HepG2 (cell line): ENCODE data around the gene CLRN3. TPM values are rescaled to one million over a fixed set of nuclear protein-coding genes. Genes with fewer than 3 reads are reported as not detected.

Source experiments
- ATAC-seq: fragments of 200-7000 bp; cut with Tn5 transposase; 3 replicates; pipeline ENCODE4 v1.9.1; 2020; ENCODE audit warnings: mild to moderate bottlenecking, moderate library complexity
- BruUV-seq: library from RNA; stranded (reverse); fragments of 400-500 nt; replicated peaks from 2 replicates; lab custom pipeline; 2021; lab: Mats Ljungman, UMichigan
- CTCF ChIA-PET: fragments of 300-600 bp; formaldehyde crosslinking; extraction: SDS; loops from one replicate; lab custom pipeline; 2021; ENCODE audit warnings: low total read pairs, inconsistent platforms, low intra/inter-chr PET ratio; lab: Yijun Ruan, JAX
- POLR2A ChIA-PET: fragments of 350-600 bp; sonication (Branson Sonifier 250); formaldehyde crosslinking; loops from one replicate; lab custom pipeline; 2020; ENCODE audit warnings: antibody characterized with exemption, inconsistent platforms; lab: Yijun Ruan, JAX
- DNase-seq: peaks from one replicate; pipeline ENCODE4 v3.0.0-alpha.2; 2015; ENCODE audit warnings: low spot score
- FAIRE-seq: peaks from 3 replicates; lab custom pipeline; 2011; peaks lifted over from hg19 to GRCh38; lab: Jason Lieb, UNC
- H2AFZ ChIP-seq: one replicate; pipeline ENCODE4 v1.6.1; 2011; ENCODE audit warnings: low read length, inconsistent platforms
- H3K27ac ChIP-seq: fragments of 300-600 bp; 3 replicates; pipeline ENCODE4 v1.8.0; 2011; ENCODE audit warnings: mixed run types, mild to moderate bottlenecking, mixed read lengths, low read length, inconsistent platforms; ENCODE audit not compliant: insufficient read depth; ENCODE audit errors: extremely low read length
- H3K27me3 ChIP-seq, 2 experiments: fragments of 200-600 bp in 1 of 2; 2 replicates in 1 of 2; 3 replicates in 1 of 2; pipeline versions ENCODE4 v1.6.0 to v1.8.0; 2011; ENCODE audit warnings: low read length in 2 of 2, mild to moderate bottlenecking in 2 of 2, moderate library complexity in 2 of 2, inconsistent platforms in 1 of 2; ENCODE audit not compliant: insufficient read depth in 2 of 2, control insufficient read depth in 1 of 2
- H3K36me3 ChIP-seq, 2 experiments: fragments of 200-600 bp in 1 of 2; replicated peaks in 1 of 2; 2 replicates in 1 of 2; 3 replicates in 1 of 2; pipeline versions ENCODE4 v1.5.1 to v1.8.0; 2011; ENCODE audit warnings: low read length in 2 of 2, inconsistent platforms in 1 of 2; ENCODE audit not compliant: insufficient read depth in 2 of 2, control insufficient read depth in 1 of 2
- H3K4me1 ChIP-seq: 2 replicates; pipeline ENCODE4 v1.5.1; 2012; ENCODE audit warnings: low read length, inconsistent platforms; ENCODE audit not compliant: insufficient read depth
- H3K4me2 ChIP-seq: 2 replicates; pipeline ENCODE4 v1.6.0; 2011; ENCODE audit warnings: low read depth, low read length, inconsistent platforms
- H3K4me3 ChIP-seq, 3 experiments: fragments of 200-600 bp in 1 of 3; sonication (generic), shearing (Covaris generic) in 1 of 3; replicated peaks in 1 of 3; 2 replicates each; pipeline ENCODE4 v1.5.1; 2011 to 2016; ENCODE audit warnings: low read length in 3 of 3, inconsistent platforms in 2 of 3, low read depth in 2 of 3, mild to moderate bottlenecking in 2 of 3, control low read depth in 1 of 3, mixed read lengths in 1 of 3; ENCODE audit not compliant: insufficient read depth in 1 of 3
- H3K79me2 ChIP-seq: one replicate; pipeline ENCODE4 v1.6.1; 2011; ENCODE audit warnings: low read length, inconsistent platforms; ENCODE audit not compliant: insufficient read depth
- H3K9ac ChIP-seq: 2 replicates; pipeline ENCODE4 v1.6.0; 2011; ENCODE audit warnings: mild to moderate bottlenecking, low read depth, low read length, inconsistent platforms; ENCODE audit not compliant: insufficient read depth
- H3K9me3 ChIP-seq: 2 replicates; pipeline ENCODE4 v1.5.1; 2012; ENCODE audit warnings: mild to moderate bottlenecking, low read length
- H4K20me1 ChIP-seq: 2 replicates; pipeline ENCODE4 v1.6.0; 2011; ENCODE audit warnings: inconsistent platforms, mild to moderate bottlenecking, low read length, moderate library complexity; ENCODE audit not compliant: insufficient read depth
- ISX ChIP-seq: sonication (generic); formaldehyde crosslinking; conservative IDR thresholded peaks from 2 replicates; pipeline ENCODE4 v1.5.0; 2020; ENCODE audit warnings: missing genetic modification reagents
- ONECUT2 ChIP-seq: sonication (generic); formaldehyde crosslinking; IDR thresholded peaks from 2 replicates; pipeline ENCODE4 v1.4.0; 2020; ENCODE audit warnings: missing genetic modification reagents
- POLR2AphosphoS5 ChIP-seq: IDR thresholded peaks from 2 replicates; pipeline ENCODE4 v1.6.1; 2012; ENCODE audit warnings: low read depth, low read length
- SIN3B ChIP-seq: fragments of 150-350 bp; IDR thresholded peaks from 2 replicates; pipeline ENCODE4 v1.6.1; 2014; ENCODE audit warnings: low read length
- SMC3 ChIP-seq: IDR thresholded peaks from 2 replicates; pipeline ENCODE4 v1.6.1; 2011; ENCODE audit warnings: low read length, improper control_type of control experiment
- ZNF562 ChIP-seq: sonication (generic); formaldehyde crosslinking; IDR thresholded peaks from 2 replicates; pipeline ENCODE4 v1.8.0; 2022; ENCODE audit warnings: missing genetic modification reagents, borderline replicate concordance
- ZNF589 ChIP-seq: sonication (generic); formaldehyde crosslinking; conservative IDR thresholded peaks from 2 replicates; pipeline ENCODE4 v1.8.0; 2022; ENCODE audit warnings: mild to moderate bottlenecking, moderate library complexity, missing genetic modification reagents
- ZNF772 ChIP-seq: sonication (generic); formaldehyde crosslinking; IDR thresholded peaks from 2 replicates; pipeline ENCODE4 v1.5.0; 2020; ENCODE audit warnings: mild to moderate bottlenecking, missing genetic modification reagents
- ZSCAN30 ChIP-seq: sonication (generic); formaldehyde crosslinking; IDR thresholded peaks from 2 replicates; pipeline ENCODE4 v1.5.0; 2020; ENCODE audit warnings: mild to moderate bottlenecking, missing genetic modification reagents
- WGBS: methylation state at CpG from one replicate; pipeline ENCODE4 v1.1.6; 2017; ENCODE audit warnings: low lambda C conversion rate; 5-methylcytosine and 5-hydroxymethylcytosine counted together
- in situ Hi-C: cut with HindIII; loops from 2 replicates; pipeline ENCODE4 v1.10.0; 2017; ENCODE audit warnings: low pct_unique_long_range_greater_than_20kb; ENCODE audit not compliant: extremely low pct_ligation_motif_present
- intact Hi-C: fragments of 100-400 bp; cut with micrococcal nuclease; formaldehyde crosslinking; loops from one replicate; pipeline ENCODE4 v1.10.0; 2022; ENCODE audit not compliant: unreplicated experiment
- polyA plus RNA-seq, 8 experiments: library from polyadenylated mRNA; depleted of rRNA in 3 of 8; stranded (reverse) in 7 of 8; unstranded in 1 of 8; fragments of >200 nt; fragmentation: Illumina TruSeq in 4 of 8; extraction: Trizol in 4 of 8; gene quantifications; 2 replicates each; pipeline versions ENCODE4 v1.2.1 to v1.2.3, GENCODE V29; 2011 to 2016; ENCODE audit warnings: low read depth in 4 of 8, missing spikeins in 1 of 8, mixed read lengths in 1 of 8; ENCODE audit not compliant: insufficient read depth in 1 of 8
- total RNA-seq, 5 experiments: library from RNA; depleted of rRNA; stranded (reverse); fragments of >200 nt; fragmentation: Illumina TruSeq; extraction: Trizol; gene quantifications; 2 replicates each; pipeline ENCODE4 v1.2.3, GENCODE V29; 2016; ENCODE audit warnings: low read depth in 1 of 5
- TF ChIP-seq, protein P1 (sequence below): sonication (generic); formaldehyde crosslinking; IDR thresholded peaks from 2 replicates; pipeline ENCODE4 v1.5.1; 2020; ENCODE audit warnings: missing genetic modification reagents, mild to moderate bottlenecking, borderline replicate concordance
- TF ChIP-seq, protein P2 (sequence below): sonication (generic); formaldehyde crosslinking; IDR thresholded peaks from 2 replicates; pipeline ENCODE4 v1.4.0; 2020; ENCODE audit warnings: missing genetic modification reagents

The CLRN3 gene
- total and polyA plus RNA-seq, 2 of the 13 experiments (the other 11 are each of a cell fraction or from before 2014, with no cell fraction given), result not detected

GRCh38 chr10:127840884-127841283, 51.9 kb downstream of the CLRN3 start:
- Histone ChIP-seq H3K27me3 (peaks cover 2 to 16% of the 10 kb centered on the region in 2 experiments; a peak in 3 of 5 replicates), H3K36me3 (no peaks in the 10 kb centered on the region), H3K27ac (no peak overlapping the region), H4K20me1 (no peaks in the 10 kb centered on the region), H3K79me2 (no peaks in the 10 kb centered on the region)
- no peak for FAIRE-seq
- TF ChIP-seq ZNF772 (CRISPR knock-in tag) (no peak), ZSCAN30 (CRISPR knock-in tag) (no peak), ISX (CRISPR knock-in tag) (no peak), ONECUT2 (CRISPR knock-in tag) (no peak), SMC3 (no peak), SIN3B (no peak), ZNF589 (no peak), POLR2AphosphoS5 (no peak), ZNF562 (CRISPR knock-in tag) (no peak)
- TF ChIP-seq, protein P1, sequence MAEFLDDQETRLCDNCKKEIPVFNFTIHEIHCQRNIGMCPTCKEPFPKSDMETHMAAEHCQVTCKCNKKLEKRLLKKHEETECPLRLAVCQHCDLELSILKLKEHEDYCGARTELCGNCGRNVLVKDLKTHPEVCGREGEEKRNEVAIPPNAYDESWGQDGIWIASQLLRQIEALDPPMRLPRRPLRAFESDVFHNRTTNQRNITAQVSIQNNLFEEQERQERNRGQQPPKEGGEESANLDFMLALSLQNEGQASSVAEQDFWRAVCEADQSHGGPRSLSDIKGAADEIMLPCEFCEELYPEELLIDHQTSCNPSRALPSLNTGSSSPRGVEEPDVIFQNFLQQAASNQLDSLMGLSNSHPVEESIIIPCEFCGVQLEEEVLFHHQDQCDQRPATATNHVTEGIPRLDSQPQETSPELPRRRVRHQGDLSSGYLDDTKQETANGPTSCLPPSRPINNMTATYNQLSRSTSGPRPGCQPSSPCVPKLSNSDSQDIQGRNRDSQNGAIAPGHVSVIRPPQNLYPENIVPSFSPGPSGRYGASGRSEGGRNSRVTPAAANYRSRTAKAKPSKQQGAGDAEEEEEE (CRISPR knock-in tag), result no peak
- TF ChIP-seq, protein P2, sequence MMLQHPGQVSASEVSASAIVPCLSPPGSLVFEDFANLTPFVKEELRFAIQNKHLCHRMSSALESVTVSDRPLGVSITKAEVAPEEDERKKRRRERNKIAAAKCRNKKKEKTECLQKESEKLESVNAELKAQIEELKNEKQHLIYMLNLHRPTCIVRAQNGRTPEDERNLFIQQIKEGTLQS, result no peak
- TF ChIP-seq, all 625 proteins: peak for 0
- no peaks in the 10 kb centered on the region for H3K4me1 ChIP-seq
- intact Hi-C loops, result no loop called here
- DNase-seq (no peak), ATAC-seq (no peak)
- H3K9ac ChIP-seq, result no peak overlapping the region
- H3K4me3 ChIP-seq, result no peak overlapping the region
- in situ Hi-C loops, result no loop called here
- H2AFZ ChIP-seq, result no peak overlapping the region
- no TSS peak for BruUV-seq
- 25% methylated on average over 11 of the region's 13 CpGs for WGBS
- H3K9me3 ChIP-seq, result no peaks in the 10 kb centered on the region
- no peak overlapping the region for H3K4me2 ChIP-seq
- POLR2A ChIA-PET, result no interaction called here
- CTCF ChIA-PET, result no interaction called here
